Stimulated activated CD4-positive, alpha-beta T cell treated with anti-CD3 and anti-CD28 coated beads, Interleukin-1b, Interleukin-23, amount 100 ng/mL, for 48 hours (primary cell): ENCODE data around the gene SRC.

ENCODE experiments used
- DNase-seq: peaks from one replicate; pipeline ENCODE4 v3.0.0-alpha.2; 2020

SRC gene

GRCh38 chr20:37351689-37352607 is 6.0 kb downstream of the SRC start:
- no peak for DNase-seq

- DNase-seq: no peak
These were observed 6.7 kb downstream of the SRC start for GRCh38 chr20:37352608-37352980.

- DNase-seq: no peak
These were observed 7.4 kb downstream of the SRC start for GRCh38 chr20:37353285-37353849.

GRCh38 chr20:37354210-37355195 is 8.6 kb downstream of the SRC start:
- DNase-seq: no peak

- no peak for DNase-seq
These were observed 9.6 kb downstream of the SRC start for GRCh38 chr20:37355252-37356180.

- no peak for DNase-seq
These were observed 10.4 kb downstream of the SRC start for GRCh38 chr20:37356387-37356786.

GRCh38 chr20:37356961-37357371 is 11.0 kb downstream of the SRC start:
- no peak for DNase-seq

GRCh38 chr20:37357481-37358365 is 11.8 kb downstream of the SRC start:
- no peak for DNase-seq

GRCh38 chr20:37358366-37359150 is 12.6 kb downstream of the SRC start:
- no peak for DNase-seq

- no peak for DNase-seq
These were observed 13.4 kb downstream of the SRC start for GRCh38 chr20:37359331-37359730.

GRCh38 chr20:37359836-37360235 is 13.9 kb downstream of the SRC start:
- no peak for DNase-seq

- DNase-seq: no peak
These were observed 14.6 kb downstream of the SRC start for GRCh38 chr20:37360391-37361115.

GRCh38 chr20:37361336-37361735 is 15.4 kb downstream of the SRC start:
- DNase-seq: no peak

GRCh38 chr20:37362231-37362792 is 16.4 kb downstream of the SRC start:
- no peak for DNase-seq

GRCh38 chr20:37362821-37363220 is 16.9 kb downstream of the SRC start:
- DNase-seq: no peak

GRCh38 chr20:37363221-37364012 is 17.5 kb downstream of the SRC start:
- DNase-seq: no peak

GRCh38 chr20:37364013-37364926 is 18.3 kb downstream of the SRC start:
- DNase-seq: no peak
